Left cardiac atrium (tissue), 4 donors: ENCODE data around the gene MN1. TPM values are rescaled to one million over a fixed set of nuclear protein-coding genes. Genes with fewer than 3 reads are reported as not detected.

Experiments used
- ATAC-seq, 2 donors: fragments of 200-7000 bp; cut with Tn5 transposase; one replicate each; pipeline ENCODE4 v1.9.1; 2020; ENCODE audit warnings: mild to moderate bottlenecking in 2 of 2, moderate library complexity in 2 of 2
- DNase-seq: peaks from one replicate; pipeline ENCODE4 v3.0.0-alpha.2; 2020
- intact Hi-C, 2 donors: fragments of 100-400 bp; cut with DNase I; formaldehyde crosslinking; loops; one replicate each; pipeline versions ENCODE4 v1.14.1 to v1.15.1; 2022 to 2023
- total RNA-seq, 2 donors: library from RNA; stranded (reverse); fragmentation: NEBNext Ultra II Directional; extraction: Animal tissue kit (Norgen Biotek cat#: 25700); gene quantifications; one replicate each; pipeline ENCODE4 v1.2.1, GENCODE V29; 2021
- donor health status: DM: no; HTN: yes; CAD: no.
- donor health status: DM: no; HTN: yes; CAD: no; lungs with severe emphysema.
- donor health status: DM: yes; HTN: yes; CAD: no.
- donor health status: Dilated cardiomyopathy.

MN1 gene
- total RNA-seq, 2 donors from 2014 or later: 12.8 to 13.1 TPM

GRCh38 chr22:27791159-27791858, 10.2 kb downstream of the MN1 start:
- no peak for DNase-seq
- no peak for ATAC-seq
- intact Hi-C loops: loop anchor here in 1 of 2 donors (10.0 kb wide), 1 partner anchor 67 kb away; no protein-coding TSS in a partner anchor

DNA sequence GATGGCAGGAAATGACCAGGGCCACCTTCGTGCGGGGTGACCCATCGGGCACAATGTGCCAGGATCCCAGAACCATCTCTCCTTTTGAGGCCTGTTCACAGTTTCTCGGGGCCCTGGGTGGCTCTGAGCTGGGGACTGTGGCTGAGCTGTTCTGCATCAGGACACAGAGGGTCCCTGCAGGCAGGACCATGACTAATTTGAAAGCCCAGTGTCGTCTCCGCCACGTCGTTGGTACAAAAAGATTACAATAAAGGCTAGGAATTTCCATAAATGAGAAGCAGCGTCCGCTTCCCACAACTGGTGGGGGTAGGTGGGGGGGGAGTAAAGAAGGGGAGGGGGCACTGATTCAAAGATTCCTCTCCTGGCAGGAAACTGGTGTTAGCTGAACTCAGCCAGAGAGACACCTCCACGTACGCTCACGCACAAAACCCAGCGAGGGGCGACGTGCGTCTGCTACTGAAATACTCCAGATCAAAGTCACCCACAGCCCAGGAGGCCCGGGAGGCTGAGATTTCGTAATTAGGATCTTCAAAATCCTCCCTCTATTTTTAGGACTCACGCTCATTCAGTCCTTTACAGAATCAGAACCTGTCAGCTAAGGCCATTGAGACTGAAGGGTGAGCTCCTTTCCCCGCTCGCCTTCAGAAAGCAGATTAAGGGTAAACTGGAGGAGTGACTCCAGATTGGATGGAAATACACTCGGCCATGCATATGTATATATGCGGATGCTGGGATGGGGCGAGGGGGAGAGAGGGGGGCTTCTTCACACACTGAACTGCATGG, 11.0 kb downstream of the MN1 start:
- peak; percentile 28 to 54 for ATAC-seq
- no peak for DNase-seq
- intact Hi-C loops: loop anchor here in 1 of 2 donors (10.0 kb wide), 1 partner anchor 66 kb away; no protein-coding TSS in a partner anchor

DNA sequence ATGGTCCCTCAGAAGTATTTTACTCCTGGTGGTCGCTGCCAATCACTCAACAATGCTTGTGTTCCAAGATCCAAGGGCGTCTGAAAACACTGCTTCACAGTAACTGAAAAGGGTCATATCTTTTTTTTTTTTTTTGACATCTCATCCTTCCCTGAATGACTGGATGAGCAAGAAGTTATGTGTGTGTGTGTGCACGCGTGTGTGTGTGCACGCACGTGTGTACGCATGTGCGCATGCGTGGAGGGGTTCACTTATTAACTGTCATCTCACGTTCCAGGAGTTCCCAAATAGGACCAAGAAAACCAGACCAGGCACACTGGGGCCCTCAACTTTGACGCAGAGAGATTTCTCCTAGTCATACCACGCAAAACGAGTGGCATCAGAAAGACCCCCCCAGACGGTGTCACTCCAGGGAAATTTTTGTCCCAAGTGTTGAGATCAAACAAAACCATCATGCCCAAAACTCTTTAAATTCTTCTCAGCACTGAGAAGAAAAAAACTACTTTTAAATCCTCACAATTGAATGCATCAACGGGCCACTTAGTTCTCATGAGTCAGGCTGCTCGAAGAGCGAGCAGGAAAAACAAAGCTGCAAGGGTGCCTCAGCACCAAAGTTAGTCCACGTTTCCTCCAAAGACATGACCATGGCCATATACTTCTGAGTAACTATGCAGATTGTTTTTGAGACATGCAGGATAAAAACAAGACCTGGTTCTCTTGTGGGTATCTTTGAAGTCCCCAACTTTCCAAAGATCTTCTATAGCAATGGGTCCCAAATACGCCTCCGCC, 12.9 kb downstream of the MN1 start:
- no peak for DNase-seq
- no peak for ATAC-seq
- intact Hi-C loops: no loop called here

DNA sequence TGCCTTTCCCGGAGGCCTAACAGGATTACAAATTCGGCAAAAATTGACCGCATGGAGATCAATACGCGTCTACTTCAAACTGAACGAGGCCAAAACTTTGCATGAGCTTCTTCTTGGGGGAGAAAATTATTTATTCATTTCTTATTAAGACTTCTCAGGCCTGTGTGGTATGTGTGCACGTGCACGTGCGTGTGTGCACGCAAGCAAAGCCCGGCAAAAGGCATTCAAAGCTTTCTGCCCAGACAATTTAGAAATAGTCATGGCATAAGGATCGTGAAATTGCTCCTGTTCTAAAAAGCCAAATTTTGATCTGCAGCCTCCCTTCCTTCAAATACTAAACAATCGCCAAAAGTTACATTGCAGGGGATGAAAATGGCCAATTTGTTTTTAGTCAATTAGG, 14.6 kb downstream of the MN1 start:
- DNase-seq (no peak), ATAC-seq (no peak)
- intact Hi-C loops: no loop called here

- DNase-seq: no peak
- intact Hi-C loops: no loop called here
These were observed 15.1 kb downstream of the MN1 start for GRCh38 chr22:27786291-27786932.

GRCh38 chr22:27785831-27786230, 15.7 kb downstream of the MN1 start:
- intact Hi-C loops: no loop called here
- DNase-seq (no peak), ATAC-seq (no peak)

More at GRCh38 chr22:27786291-27786932, 15.1 kb downstream of the MN1 start:
- peak; percentile 28 to 48 for ATAC-seq

- intact Hi-C loops: no loop called here
- DNase-seq: no peak
- no peak for ATAC-seq
These were observed 17.5 kb downstream of the MN1 start for GRCh38 chr22:27784120-27784475.

- intact Hi-C loops: no loop called here
- no peak for DNase-seq
- no peak for ATAC-seq
These were observed 18.0 kb downstream of the MN1 start for GRCh38 chr22:27783436-27784119.

GRCh38 chr22:27782088-27782487, 19.5 kb downstream of the MN1 start:
- peak; percentile 56 for DNase-seq
- intact Hi-C loops: no loop called here
- ATAC-seq: peak in 1 of 2 donors; percentile 22

DNA sequence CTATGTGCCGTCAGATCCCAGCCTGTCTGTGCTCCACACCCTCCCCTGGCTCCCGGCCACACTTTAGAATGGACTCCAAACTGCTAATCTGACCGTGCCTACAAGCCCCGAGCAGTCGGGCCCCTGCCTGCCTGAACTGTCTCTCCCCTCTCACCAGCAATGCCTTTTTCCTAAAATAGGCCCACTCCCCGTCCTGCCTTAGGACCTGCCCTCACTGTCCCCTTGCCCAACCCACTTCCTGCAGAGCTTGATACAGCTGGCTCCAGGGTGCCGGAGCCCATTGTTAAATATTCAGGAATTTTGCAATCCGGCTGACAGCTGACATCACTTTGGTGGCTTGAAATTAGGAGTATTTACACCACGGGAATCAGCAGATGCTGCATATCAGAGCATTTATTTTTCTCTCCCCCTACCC, 21.4 kb downstream of the MN1 start:
- intact Hi-C loops: no loop called here
- ATAC-seq: peak; percentile 28 to 36
- DNase-seq: peak; percentile 71

GRCh38 chr22:27779643-27780042, 21.9 kb downstream of the MN1 start:
- intact Hi-C loops: no loop called here
- no peak for ATAC-seq
- DNase-seq: no peak

DNA sequence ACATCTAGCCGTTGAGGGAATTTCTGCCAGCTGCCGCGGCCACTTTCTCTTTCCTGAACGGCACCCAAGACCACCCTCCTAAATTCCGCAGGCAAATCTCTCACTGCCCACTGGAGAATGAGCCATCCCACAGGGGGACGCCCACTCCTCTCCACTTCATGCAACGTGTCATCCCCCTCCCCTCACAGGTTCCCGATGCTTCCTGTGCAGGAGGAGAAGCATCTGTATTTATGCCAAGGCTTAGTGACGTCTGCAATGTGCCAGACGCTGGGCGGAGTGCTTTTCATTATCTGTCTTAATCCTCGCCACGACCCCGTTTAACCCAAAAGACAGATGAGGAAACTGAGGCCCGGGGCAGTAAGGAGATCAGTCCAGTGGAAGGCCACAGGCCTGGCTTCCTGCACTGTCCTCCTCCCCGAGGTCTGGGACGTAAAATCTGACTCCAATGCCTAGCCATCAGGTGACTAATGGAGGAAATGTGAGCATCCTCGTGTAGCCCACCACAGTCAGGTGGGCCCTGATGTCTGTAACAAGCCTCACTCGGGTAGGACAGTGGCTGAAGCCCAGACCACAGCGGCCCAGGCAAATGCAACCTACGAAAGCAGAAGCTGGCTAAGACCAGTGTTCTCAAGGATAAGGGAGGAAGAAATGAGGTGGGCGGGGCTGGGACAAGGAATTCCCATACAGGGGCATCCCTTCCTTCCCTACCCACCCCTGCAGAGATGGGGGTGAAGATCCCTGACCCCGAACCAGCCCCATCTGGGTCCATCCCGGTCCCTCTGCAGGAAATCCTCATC, 23.1 kb downstream of the MN1 start:
- intact Hi-C loops: no loop called here
- peak in 1 of 2 donors; percentile 9 for ATAC-seq
- DNase-seq: no peak

DNA sequence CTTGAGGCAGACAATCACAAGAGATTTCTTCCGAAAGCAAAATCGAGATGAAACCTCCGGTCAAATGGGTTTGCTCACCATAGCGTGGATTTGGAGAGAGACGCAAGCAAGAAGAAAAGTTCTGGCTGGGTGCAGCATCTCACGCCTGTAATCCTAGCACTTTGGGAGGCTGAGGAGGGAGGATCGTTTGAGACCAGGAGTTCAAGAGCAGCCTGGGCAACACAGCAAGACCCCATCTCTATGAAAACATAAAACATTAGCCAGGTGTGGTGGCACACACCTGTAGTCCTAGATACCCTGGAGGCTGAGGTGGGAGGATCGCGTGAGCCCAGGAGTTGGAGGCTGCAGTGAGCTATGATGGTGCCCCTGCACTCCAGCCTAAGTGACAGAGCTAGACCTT, 24.4 kb downstream of the MN1 start:
- DNase-seq (no peak), ATAC-seq (no peak)
- intact Hi-C loops: no loop called here

GRCh38 chr22:27776650-27776958, 25.0 kb downstream of the MN1 start:
- no peak for DNase-seq
- peak; percentile 2 to 24 for ATAC-seq
- intact Hi-C loops: no loop called here

DNA sequence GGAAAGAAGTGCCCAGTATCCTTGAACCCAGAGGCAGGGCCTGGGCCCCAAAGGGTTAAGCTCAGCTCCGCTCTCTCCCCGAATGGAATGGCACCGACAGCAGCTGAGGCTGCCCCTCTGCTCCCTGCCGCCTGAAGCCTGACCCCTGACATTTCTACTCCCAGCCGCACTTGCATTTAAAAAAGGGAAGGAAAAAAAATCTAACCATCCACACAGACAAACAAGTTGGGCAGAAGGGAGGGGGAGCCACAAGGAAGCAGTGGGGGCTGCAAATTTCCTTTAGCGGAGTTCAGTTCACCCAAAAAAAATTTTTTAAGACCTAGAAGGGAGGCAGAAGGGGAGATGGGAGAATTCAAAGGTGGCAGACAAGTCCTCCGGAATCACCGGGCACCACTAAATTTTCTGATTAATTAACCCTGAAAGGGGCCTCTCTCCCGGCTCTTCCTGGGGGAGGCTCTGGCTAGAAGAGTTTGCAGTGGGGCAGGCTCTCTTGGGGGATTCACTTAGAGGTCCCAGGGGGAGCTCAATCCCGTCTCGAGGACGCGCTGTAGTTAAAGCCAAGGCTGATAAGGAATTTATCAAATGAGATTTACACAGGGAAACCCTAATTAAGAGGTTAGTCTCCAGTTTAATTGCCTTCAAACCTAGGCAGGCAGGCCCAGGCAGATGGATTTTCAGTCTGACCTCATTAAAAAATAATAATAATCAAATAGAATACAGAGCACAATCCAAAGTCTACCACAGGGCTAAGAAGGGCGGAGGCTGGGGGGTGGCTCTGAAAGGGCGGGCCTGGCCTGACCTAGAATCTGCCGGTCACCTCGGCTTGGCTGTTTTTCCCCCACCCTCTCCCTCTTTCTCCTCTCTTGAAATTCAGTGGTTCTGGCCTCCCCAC, 25.6 kb downstream of the MN1 start:
- ATAC-seq (peak; percentile 31 to 65), DNase-seq (no peak)
- intact Hi-C loops: no loop called here

DNA sequence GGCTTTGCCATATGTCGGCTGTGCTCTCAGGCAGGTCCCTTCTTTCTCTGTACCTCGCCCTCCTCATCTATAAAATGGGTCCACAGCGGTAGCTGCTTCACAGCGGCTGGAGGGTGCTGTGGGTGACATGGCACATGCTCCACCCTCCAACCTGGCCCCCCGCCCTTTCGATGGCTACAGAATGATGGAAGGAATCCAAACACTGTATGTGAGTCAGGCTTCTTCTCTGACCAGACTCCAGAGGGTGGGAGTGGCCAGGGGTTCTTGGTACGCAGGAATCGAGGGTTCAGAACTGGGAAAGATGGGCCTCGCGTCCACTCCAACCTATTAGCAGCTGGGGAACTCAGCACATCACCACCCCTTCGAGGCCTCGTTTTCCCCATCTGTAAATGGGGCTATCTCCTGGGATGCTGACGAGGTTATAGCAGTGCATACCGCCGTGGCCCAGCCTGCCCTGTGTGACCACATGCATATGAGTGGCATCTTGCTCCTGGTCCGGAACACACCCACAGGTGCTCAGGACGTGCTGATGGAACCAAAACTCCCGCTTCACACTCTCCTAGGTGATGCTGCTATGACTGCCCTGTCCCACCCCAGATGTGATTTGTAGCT, 26.4 kb downstream of the MN1 start:
- ATAC-seq: peak in 1 of 2 donors; percentile 28
- DNase-seq: peak; percentile 56
- intact Hi-C loops: no loop called here

GRCh38 chr22:27774200-27774599, 27.4 kb downstream of the MN1 start:
- DNase-seq: no peak
- intact Hi-C loops: no loop called here
- ATAC-seq: no peak
